Left lung (tissue), 10 donors: ENCODE measurements around the gene TNFRSF18. TPM values are rescaled to one million over a fixed set of nuclear protein-coding genes. Genes with fewer than 3 reads are reported as not detected.
A peak's percentile ranks its signal among the peaks of the same experiment; 100 is the strongest.

Experiments used
- ATAC-seq: fragments of 200-7000 bp; cut with Tn5 transposase; one replicate; pipeline ENCODE4 v1.9.1; 2020; ENCODE audit warnings: moderate library complexity
- DNase-seq, 4 donors: peaks; one replicate each; pipeline ENCODE4 v3.0.0-alpha.2; 2013 to 2020
- H3K27ac ChIP-seq, 2 donors: fragments of 200-600 bp; sonication (generic) in 1 of 2; one replicate each; pipeline versions ENCODE4 v1.5.0 to v1.8.0; 2020 to 2021
- H3K27me3 ChIP-seq, 2 donors: fragments of 200-600 bp; sonication (generic) in 1 of 2; one replicate each; pipeline versions ENCODE4 v1.5.0 to v1.8.0; 2020 to 2021
- H3K36me3 ChIP-seq, 2 donors: fragments of 200-600 bp; sonication (generic) in 1 of 2; one replicate each; pipeline versions ENCODE4 v1.5.0 to v1.8.0; 2020 to 2021
- H3K4me1 ChIP-seq, 2 donors: fragments of 200-600 bp; one replicate each; pipeline ENCODE4 v1.8.0; 2021
- H3K4me3 ChIP-seq, 2 donors: fragments of 200-600 bp; sonication (generic) in 1 of 2; one replicate each; pipeline versions ENCODE4 v1.5.0 to v1.8.0; 2020 to 2021; ENCODE audit warnings: mild to moderate bottlenecking in 1 of 2
- H3K9me3 ChIP-seq, 2 donors: fragments of 200-600 bp; sonication (generic) in 1 of 2; one replicate each; pipeline versions ENCODE4 v1.5.0 to v1.8.0; 2020 to 2021
- intact Hi-C, 2 donors: fragments of 100-400 bp; cut with DNase I; formaldehyde crosslinking; loops; one replicate each; pipeline versions ENCODE4 v1.11.2 to v1.14.2; 2022
- polyA plus RNA-seq, 6 donors: library from polyadenylated mRNA; unstranded; fragments of 120-200 nt; gene quantifications; one replicate each; pipeline ENCODE4 v1.2.1, GENCODE V29; 2013; ENCODE audit not compliant: insufficient read length in 6 of 6
- total RNA-seq, 2 donors: library from RNA; stranded (reverse); fragmentation: NEBNext Ultra II Directional; extraction: Animal tissue kit (Norgen Biotek cat#: 25700); gene quantifications; one replicate each; pipeline ENCODE4 v1.2.1, GENCODE V29; 2021
- TF ChIP-seq, protein P1 (sequence below), 2 donors: fragments of 200-600 bp; sonication (generic) in 1 of 2; IDR thresholded peaks; one replicate each; pipeline versions ENCODE4 v1.5.0 to v1.8.0; 2021; ENCODE audit warnings: antibody characterized with exemption in 2 of 2
- donor health status: DM: no; HTN: yes; CAD: no.
- donor health status: DM: no; HTN: no; CAD: no.

TNFRSF18 gene
- total and polyA plus RNA-seq, 8 donors = 0.38 to 1.3 (median 0.62) TPM

DNA sequence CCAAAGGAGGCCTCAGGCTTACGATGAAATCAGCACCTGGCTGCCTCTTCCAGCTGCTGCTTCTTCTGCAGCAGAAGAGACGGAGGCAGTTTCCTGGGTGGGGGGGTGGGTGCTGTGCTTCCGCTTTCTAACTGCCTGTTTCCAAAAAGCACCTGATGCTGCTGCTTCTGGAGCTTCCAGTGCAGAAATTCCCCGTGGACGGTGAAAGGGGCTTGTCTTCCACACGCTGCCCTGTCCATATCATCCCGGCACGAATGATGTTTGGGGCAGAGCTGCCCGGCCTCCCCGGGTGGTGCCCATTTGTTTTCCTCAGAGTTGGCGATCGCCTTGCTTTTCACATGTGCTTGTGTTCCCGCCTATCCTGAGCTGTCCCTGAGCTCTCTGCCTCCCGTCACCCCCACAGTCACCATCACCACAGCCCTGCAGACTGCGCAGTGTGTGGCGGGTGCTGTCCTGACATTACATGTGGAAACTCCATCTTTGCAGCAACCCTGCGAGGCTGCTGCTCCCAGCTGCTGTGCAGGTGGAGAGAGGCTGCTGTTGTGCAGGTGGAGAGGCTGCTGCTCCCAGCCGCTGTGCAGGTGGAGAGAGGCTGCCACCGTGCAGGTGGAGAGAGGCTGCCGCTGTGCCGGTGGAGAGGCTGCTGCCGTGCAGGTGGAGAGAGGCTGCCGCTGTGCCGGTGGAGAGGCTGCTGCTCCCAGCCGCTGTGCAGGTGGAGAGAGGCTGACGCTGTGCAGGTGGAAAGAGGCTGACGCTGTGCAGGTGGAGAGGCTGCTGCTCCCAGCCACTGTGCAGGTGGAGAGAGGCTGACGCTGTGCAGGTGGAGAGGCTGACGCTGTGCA is 30.9 kb downstream of the TNFRSF18 start:
- DNase-seq = peak in 1 of 4 donors; percentile 57
- no peak overlapping the region for H3K4me3 ChIP-seq
- intact Hi-C loops = no loop called here
- H3K27me3 ChIP-seq = peaks cover 31 to 94% of the 10 kb centered on the region in 2 donors
- TF ChIP-seq, protein P1, sequence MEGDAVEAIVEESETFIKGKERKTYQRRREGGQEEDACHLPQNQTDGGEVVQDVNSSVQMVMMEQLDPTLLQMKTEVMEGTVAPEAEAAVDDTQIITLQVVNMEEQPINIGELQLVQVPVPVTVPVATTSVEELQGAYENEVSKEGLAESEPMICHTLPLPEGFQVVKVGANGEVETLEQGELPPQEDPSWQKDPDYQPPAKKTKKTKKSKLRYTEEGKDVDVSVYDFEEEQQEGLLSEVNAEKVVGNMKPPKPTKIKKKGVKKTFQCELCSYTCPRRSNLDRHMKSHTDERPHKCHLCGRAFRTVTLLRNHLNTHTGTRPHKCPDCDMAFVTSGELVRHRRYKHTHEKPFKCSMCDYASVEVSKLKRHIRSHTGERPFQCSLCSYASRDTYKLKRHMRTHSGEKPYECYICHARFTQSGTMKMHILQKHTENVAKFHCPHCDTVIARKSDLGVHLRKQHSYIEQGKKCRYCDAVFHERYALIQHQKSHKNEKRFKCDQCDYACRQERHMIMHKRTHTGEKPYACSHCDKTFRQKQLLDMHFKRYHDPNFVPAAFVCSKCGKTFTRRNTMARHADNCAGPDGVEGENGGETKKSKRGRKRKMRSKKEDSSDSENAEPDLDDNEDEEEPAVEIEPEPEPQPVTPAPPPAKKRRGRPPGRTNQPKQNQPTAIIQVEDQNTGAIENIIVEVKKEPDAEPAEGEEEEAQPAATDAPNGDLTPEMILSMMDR (IDR thresholded peaks at IDR 0.05) = no peak
- no peak for ATAC-seq
- H3K9me3 ChIP-seq = no peaks in the 10 kb centered on the region
- no peaks in the 10 kb centered on the region for H3K4me1 ChIP-seq
- no peaks in the 10 kb centered on the region for H3K36me3 ChIP-seq
- no peak overlapping the region for H3K27ac ChIP-seq

DNA sequence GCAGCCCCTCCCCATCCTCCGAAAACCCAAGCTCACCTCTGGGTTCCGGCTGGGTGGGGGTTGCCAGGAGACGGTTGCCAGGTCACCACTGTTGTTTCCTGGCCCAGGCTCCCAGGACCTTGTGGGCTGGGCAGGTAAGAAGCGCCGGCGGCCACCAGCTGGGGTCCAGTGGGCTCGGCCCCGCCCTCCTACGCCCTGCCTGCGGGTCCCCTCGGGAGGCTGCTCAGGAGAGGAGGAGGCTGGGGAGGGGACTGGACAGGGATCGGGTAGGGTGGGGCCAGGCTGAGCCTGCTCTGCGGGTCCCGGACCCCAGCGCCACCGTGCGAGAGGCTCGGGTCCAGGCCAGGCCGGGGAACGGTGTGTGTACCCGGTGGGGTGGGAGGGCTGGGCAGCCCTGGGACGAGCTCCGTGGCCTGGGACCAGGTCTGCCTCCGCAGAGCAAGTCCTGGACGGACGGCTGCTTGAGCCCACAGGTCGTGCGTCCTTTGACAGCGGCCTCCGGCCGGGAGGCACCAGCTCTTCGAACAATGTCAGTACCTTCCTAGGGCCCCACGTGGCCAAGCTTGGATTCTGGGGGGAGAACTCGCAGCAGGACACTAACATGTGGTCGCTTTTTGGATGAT is 32.5 kb downstream of the TNFRSF18 start, which contains the start of gene TTLL10:
TTLL10 (plus strand) TSS at position 88 of the 623 bp plus-strand sequence. CDS start 5,336 bp downstream, outside the sequence.
- H3K4me1 ChIP-seq = no peaks in the 10 kb centered on the region
- ATAC-seq (peak; percentile 16), DNase-seq (peak in 2 of 4 donors; percentile 67 to 78)
- H3K27me3 ChIP-seq = peaks cover 31 to 93% of the 10 kb centered on the region in 2 donors
- TF ChIP-seq, protein P1 (IDR thresholded peaks at IDR 0.05) = no peak
- H3K27ac ChIP-seq = no peak within 1 kb of the TSS
- H3K4me3 ChIP-seq = no peak within 1 kb of the TSS
- no peaks in the 10 kb centered on the region for H3K36me3 ChIP-seq
- H3K9me3 ChIP-seq = no peaks in the 10 kb centered on the region
- intact Hi-C loops = no loop called here

DNA sequence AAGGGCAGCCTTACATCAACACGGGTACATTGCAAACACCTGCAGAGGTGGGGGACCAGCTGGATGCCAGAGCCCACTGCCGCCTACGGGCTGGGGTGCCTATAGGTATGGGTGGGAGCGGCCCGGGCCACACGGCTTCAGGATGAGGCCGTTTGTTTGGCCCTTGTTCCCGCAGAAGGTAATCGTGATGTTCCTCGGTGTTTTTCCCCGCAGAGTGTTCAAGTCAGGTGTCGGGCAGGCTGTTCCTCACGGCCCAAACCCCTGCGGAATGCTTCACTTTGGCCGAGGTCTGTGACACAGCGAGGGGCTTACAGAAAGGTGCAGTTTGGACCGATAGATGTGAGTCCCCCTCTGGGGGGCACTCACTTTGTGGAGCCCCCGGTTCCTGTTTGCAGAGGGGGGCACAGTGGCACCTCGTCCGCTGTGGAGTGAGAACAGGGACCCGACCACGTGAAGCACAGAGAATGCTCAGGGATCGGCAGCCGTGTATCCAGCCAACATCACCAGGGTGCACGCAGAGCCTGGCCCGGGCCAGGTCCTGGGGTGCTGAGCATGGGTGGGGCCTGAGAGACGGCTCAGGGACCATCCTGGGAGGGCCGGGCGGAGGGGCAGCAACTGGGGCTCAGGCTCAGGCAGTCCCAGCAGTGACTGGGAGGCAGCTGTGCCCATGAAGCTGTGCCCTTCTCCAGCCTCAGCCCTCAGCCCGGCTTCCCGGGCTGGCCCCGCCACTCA is 33.2 kb downstream of the TNFRSF18 start:
- Histone ChIP-seq H3K4me1 (no peaks in the 10 kb centered on the region), H3K4me3 (no peak overlapping the region), H3K27ac (no peak overlapping the region), H3K9me3 (no peaks in the 10 kb centered on the region), H3K36me3 (no peaks in the 10 kb centered on the region), H3K27me3 (peaks cover 31 to 93% of the 10 kb centered on the region in 2 donors)
- ATAC-seq (no peak), DNase-seq (peak in 1 of 4 donors; percentile 55)
- intact Hi-C loops = no loop called here
- TF ChIP-seq, protein P1 (IDR thresholded peaks at IDR 0.05) = no peak

DNA sequence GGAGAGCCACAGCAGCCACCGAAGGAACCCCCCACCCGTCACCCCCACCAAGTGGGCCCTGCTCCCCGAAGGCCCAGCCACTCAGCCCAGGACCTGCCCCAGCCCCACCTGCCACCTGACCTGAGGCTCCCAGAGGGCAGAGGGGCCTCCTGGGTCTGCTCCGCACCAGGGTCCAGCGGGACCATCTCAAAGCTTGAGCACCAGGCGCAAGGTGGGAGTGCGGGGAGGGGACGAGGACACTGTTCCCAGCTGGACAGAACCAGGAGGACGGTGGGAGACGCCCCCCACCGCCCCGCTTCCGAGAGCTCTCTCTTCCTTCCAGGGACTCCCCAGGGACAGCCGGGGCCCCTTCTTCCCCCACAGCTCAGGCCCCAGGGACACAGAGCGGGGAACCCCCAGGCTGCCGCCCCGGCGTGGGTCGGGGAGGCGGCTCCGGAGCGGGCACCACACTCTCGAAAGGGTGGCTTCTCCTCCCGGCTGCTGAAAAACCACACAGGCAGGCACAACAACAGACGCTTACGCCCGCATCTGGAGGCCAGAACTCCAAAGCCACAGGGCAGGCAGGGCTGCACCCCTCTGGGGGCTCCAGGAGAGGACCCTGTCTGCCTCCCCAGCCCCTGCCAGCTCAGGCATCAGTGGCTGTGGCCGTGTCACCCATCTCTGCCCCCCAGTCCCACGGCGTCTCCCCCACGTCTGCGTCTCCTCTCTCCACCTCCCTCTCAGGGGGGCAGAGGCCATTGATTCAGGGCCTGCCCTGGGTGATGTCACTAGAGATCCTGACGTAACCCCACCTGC is 34.6 kb downstream of the TNFRSF18 start:
- TF ChIP-seq, protein P1 (IDR thresholded peaks at IDR 0.05) = no peak
- Histone ChIP-seq H3K36me3 (no peaks in the 10 kb centered on the region), H3K27me3 (peaks cover 31 to 96% of the 10 kb centered on the region in 2 donors), H3K4me1 (no peaks in the 10 kb centered on the region), H3K4me3 (no peak overlapping the region), H3K27ac (no peak overlapping the region), H3K9me3 (no peaks in the 10 kb centered on the region)
- intact Hi-C loops = no loop called here
- DNase-seq (peak in 1 of 4 donors; percentile 70), ATAC-seq (no peak)
